ENCODE measurements around the gene CCDC70.
"Not testable (repeated sequence)": the region's sequence is repeated elsewhere in the genome, so short reads cannot be mapped to it uniquely, and the experiment has no call there.

Gene CCDC70

GRCh38 chr13:51861723-51862300 lies at the start of gene CCDC70:
Gene CCDC70 (plus strand): TSS chr13:51861969. CDS start chr13:51865412, 3,443 bp downstream.
- DNase-seq (ENCODE audit: low spot score) = no peak

DNA sequence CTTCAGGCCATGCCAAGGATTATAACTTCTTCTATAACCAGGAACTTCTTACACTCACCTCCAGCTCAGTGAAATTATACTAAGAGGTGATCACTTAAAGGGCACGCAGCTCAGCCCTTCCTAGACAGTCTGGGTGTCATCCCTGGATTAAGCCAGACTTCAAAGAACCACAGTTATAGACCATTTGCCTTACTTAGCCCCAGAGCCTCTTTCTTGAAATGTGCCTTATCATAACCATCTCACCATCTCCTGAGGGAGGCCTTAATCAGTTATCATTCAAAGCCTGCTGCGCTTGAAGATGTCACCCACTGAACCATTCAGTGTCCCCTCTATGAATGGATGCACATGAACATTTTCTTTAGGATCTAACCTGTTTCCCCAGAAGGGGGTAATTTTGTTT lies 47.7 kb upstream of the CCDC70 start:
- no peak for DNase-seq (ENCODE audit: low spot score)

DNA sequence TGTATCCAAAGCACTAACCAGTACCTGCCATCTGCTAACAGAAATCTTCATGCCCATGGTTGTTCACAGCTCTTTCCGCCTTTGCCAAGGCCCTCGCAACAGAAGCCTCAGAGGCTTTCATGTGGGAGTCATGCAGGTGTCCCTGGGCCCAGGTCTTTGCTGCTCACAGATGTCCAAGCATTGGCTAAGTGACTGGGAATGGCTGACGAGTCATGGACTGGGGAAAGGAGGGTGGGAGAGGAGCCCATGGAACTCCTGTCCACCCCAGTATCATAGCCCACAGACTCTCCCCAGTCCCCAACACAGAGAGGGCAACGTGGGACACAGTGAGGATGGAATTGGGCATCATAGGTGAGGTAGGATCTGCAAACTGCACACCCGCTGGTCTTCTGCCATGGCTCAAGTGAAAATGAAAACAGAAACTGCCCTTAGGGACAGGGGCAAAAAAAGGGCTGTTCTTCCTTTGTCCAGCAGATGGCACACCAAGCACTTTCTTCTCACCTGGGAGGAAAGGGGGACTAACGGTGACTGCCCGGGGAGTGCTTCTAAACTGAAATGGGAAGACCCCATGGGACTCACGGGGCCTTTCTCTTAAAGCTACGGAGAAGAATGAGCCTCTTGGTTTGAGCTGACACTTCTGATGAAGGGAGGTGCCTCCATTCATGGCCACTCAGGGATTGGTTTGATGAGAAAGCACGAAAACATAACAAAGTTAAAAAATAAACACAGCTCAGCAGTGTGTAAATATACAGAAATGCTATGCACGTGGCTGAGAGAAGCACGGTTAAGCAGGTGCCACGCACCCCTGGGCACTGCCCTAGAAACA lies 46.7 kb upstream of the CCDC70 start:
- DNase-seq (ENCODE audit: low spot score) = peak; percentile 70

GRCh38 chr13:51815848-51816247 lies 45.9 kb upstream of the CCDC70 start:
- DNase-seq (ENCODE audit: low spot score) = no peak

DNA sequence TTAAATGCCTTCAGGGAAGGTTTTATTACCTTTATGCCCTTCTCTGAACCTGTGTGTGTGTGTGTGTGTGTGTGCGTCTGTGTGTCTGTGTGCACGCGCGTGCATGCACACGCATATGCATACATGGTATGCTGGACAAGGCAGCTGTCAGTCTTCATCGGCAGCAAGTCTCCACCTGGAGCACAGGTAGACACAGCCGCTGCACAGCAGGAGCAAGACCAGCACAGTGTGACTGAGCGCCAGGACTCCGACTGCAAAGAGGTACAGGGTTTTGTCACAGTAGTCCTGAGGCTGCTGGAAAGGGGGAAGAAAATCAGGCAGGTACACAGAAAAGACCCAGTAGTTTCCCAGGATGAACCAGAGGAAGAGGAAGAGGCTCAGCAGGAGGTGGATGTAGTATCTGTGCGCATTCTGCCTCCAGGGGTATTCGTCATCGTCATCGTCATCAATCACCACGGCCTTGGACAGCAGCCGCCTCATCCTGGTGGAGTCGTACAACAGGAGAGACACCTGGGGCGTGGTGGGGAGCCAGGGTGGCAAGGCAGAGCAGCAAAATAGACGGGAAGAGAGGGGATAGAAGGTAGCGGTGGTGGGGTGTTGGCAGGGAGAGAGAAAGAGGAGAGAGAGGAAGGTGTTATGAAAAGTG lies 45.0 kb upstream of the CCDC70 start:
- DNase-seq (ENCODE audit: low spot score) = no peak

- DNase-seq (ENCODE audit: low spot score) = no peak
Observed at GRCh38 chr13:51817717-51818116, 44.1 kb upstream of the CCDC70 start.

DNA sequence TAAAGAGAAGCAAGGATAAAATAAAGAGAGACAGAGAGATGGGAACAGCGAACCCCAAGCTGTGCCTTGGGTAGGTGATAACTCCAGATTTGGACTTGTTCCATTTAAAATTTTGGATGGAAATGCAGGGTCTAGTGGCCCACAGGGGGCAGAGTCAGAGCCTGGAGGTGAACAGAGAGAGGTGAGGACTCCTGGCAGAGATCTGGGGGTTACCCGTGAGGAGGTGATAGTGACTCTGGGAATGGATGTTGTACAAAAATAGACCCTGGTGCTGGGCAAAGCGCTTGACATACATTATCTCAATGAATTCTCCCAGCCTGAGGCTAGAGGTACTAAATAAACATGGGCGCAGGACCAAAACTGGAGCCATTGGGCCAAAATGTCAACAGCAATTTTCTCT lies 43.5 kb upstream of the CCDC70 start:
- DNase-seq (ENCODE audit: low spot score) = no peak

GRCh38 chr13:51818781-51819511 lies 42.8 kb upstream of the CCDC70 start:
- no peak for DNase-seq (ENCODE audit: low spot score)

- DNase-seq (ENCODE audit: low spot score) = no peak
Observed at GRCh38 chr13:51819544-51819943, 42.2 kb upstream of the CCDC70 start.

- no peak for DNase-seq (ENCODE audit: low spot score)
Observed at GRCh38 chr13:51820016-51820597, 41.7 kb upstream of the CCDC70 start.

GRCh38 chr13:51821606-51822005 lies 40.2 kb upstream of the CCDC70 start:
- DNase-seq (ENCODE audit: low spot score) = no peak

DNA sequence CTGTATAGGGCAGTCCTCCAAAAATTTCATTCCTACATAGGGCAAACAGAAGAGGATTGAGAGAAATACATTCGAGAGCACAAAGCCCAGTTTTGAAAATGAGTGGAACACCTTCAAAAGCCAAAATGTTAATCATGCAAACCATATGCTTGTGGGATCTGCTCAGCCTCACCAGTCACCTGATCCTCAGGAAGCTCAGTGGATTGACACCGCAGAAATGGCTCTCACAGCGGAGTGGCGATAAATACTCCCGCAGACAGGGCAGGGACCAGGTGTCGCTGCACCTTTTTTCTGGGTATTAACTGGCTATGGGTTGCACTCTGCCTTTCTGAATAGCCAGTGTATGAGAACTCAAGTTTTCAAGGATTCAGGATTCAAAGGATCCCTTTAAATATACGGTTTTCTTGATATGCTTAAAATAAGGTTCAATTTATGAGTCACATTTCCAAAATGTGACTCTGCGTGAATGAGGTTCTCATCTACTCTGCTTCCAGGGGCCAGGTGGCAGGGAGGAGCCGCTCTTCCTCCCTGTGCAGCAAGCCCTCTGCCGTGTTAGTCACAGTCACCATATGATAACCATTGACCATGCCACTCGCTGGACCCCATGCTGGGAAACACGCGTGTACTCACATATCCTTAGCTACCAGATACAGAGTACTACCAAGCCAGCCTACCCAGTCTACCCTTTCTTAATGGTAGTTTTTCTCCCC lies 39.5 kb upstream of the CCDC70 start:
- DNase-seq (ENCODE audit: low spot score) = no peak

DNA sequence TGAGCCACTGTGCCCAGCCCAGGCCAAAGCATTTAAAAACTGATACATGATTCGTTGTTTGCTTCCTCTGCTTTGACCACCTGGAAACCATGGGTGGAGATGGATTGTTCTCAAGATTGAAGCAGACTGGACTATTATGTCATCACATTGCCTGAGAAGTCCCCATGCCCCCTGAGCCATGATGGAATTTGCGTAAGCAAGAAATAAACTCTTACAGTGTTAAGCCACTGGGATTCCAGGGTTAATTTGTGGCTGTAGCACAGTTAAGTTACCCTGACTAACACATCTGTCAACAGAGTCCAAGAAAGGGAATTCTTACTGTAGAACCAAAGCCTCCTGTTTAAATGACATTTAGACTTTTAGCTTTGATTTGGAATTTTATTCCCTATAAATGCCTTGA lies 38.4 kb upstream of the CCDC70 start:
- DNase-seq (ENCODE audit: low spot score) = no peak

- DNase-seq (ENCODE audit: low spot score) = no peak
Observed at GRCh38 chr13:51823863-51824262, 37.9 kb upstream of the CCDC70 start.

- DNase-seq (ENCODE audit: low spot score) = not testable (repeated sequence)
Observed at GRCh38 chr13:51824712-51825111, 37.1 kb upstream of the CCDC70 start.

DNA sequence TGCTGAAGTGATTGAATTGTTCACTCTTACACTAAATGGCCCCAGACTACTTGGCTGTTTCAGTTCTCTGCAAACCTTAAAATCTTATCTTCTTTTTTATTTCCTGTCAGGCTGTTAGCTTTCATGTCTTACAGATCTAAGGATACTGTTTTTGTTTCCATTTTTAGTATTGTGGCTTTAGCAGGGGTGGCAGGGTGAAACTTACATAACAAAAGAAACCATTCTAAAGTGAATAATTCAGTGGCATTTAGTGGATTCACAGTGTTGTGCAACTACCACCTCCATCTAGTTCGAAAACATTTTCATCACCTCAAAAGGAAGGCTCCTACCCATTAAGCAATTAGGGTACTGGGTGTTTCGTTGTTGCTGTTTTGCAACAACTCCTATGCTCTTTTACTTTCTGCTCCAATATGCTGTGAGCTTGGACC lies 36.6 kb upstream of the CCDC70 start:
- no peak for DNase-seq (ENCODE audit: low spot score)

GRCh38 chr13:51825681-51826254 lies 36.0 kb upstream of the CCDC70 start:
- DNase-seq (ENCODE audit: low spot score) = no peak

DNA sequence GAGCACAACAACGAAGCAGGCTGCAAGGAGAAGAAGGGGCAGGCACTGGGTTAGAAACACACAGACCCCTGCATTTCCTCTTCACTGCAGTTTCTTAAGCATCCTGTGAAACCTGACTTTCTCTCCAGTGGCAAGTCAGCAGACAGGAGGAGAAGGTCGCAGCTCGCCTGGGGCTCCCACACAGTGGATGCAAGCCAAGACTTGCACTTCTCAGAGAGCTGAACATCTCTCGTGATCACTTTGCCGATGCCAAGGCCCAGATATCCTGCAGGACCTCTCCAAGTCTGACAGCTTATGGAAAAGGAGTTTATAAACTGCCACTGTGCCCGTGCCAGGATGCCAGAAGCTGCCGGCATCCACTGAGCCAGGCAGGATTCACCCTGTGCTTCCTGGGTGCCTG lies 35.2 kb upstream of the CCDC70 start:
- no peak for DNase-seq (ENCODE audit: low spot score)

DNA sequence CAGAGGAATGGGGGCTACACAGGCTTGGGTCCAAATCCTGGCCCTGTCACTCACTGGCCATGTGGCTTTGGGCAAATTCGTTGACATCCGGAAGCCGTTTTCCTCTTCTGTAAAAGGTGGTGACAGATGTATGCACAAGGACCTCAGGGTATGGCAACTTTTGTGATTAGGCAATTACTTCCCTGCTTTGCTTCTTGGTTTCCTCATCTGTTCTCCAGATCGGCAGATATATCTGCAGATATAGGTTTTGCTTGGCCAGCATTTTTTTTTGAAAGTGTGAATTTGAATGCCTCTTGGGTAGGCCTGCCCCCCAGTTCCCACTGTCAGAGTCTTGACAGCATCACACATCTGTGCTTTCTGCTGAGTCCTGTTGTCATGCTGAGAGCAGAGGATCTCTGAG lies 34.5 kb upstream of the CCDC70 start:
- no peak for DNase-seq (ENCODE audit: low spot score)

- no peak for DNase-seq (ENCODE audit: low spot score)
Observed at GRCh38 chr13:51828730-51829567, 32.8 kb upstream of the CCDC70 start.

Measured in HuH-7.5 (cell line).